Ishikawa (cell line): ENCODE data around the gene COL26A1.
A peak's percentile ranks its signal among the peaks of the same experiment; 100 is the strongest.

Source experiments
- CEBPB ChIP-seq: IDR thresholded peaks from 2 replicates; pipeline ENCODE4 v1.6.1; 2012
- CREB1 ChIP-seq: IDR thresholded peaks from 2 replicates; pipeline ENCODE4 v1.6.1; 2012; ENCODE audit warnings: low read depth
- EP300 ChIP-seq: IDR thresholded peaks from 2 replicates; pipeline ENCODE4 v1.6.1; 2012; ENCODE audit warnings: borderline replicate concordance
- FOXM1 ChIP-seq: IDR thresholded peaks from 2 replicates; pipeline ENCODE4 v1.6.1; 2012; ENCODE audit warnings: low read depth, borderline replicate concordance
- NFIC ChIP-seq: IDR thresholded peaks from 2 replicates; pipeline ENCODE4 v1.6.1; 2012
- RAD21 ChIP-seq: IDR thresholded peaks from 2 replicates; pipeline ENCODE4 v1.6.1; 2012; ENCODE audit warnings: low read depth
- TAF1 ChIP-seq: IDR thresholded peaks from 2 replicates; pipeline ENCODE4 v1.6.1; 2012; ENCODE audit warnings: low read depth, mild to moderate bottlenecking
- TEAD4 ChIP-seq: IDR thresholded peaks from 2 replicates; pipeline ENCODE4 v1.6.1; 2012
- YY1 ChIP-seq: IDR thresholded peaks from 2 replicates; pipeline ENCODE4 v1.6.1; 2012; ENCODE audit warnings: low read depth
- ZBTB7A ChIP-seq: IDR thresholded peaks from 2 replicates; pipeline ENCODE4 v1.6.1; 2012; ENCODE audit warnings: low read depth
- TF ChIP-seq, protein P1 (sequence below): IDR thresholded peaks from 2 replicates; pipeline ENCODE4 v1.6.1; 2012
- TF ChIP-seq, protein P2 (sequence below): IDR thresholded peaks from 2 replicates; pipeline ENCODE4 v1.6.1; 2012; ENCODE audit warnings: low read depth, mild to moderate bottlenecking
- TF ChIP-seq, protein P3 (sequence below): IDR thresholded peaks from 2 replicates; pipeline ENCODE4 v1.6.1; 2012

DNA sequence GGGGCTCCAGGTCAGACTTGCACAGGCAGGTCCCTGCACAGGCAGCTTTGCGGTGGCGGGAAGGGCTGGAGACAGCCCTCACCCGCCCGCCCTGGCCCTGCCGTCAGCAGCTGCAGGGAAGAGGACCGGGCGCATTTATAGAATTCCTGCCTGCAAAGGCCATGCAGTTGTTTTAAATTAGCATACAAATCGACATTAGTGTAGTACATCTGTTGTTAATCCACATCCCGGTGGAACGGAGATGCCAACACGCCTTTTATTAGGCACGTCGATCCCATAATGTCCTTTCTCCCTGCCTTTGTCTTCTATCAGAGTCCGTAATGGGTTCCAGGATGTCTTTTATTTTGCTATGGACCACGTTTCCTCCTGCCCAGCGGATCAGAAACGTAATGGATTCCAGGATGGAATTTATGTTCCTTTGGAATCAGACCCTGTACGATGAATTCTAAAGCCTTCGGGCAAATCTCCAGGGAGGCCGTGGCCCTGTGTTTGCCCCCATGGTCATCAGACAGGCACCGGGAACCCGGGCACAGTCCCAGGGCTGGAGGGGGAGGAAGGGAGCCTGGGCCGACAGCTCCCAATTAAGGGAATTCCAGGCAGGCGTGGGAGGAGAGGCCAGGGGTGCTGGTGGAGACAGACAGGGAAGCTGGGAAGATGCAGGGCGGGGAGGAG lies 123.9 kb downstream of the COL26A1 start:
- TF ChIP-seq TAF1 (no peak), ZBTB7A (no peak), TEAD4 (0 out of 2 replicates have a peak, but pooled peaks have one; percentile 16), EP300 (peak; percentile 11; the same call in 1 of the 2 replicates), RAD21 (no peak), CREB1 (no peak), NFIC (no peak), YY1 (no peak), FOXM1 (no peak), CEBPB (no peak)
- TF ChIP-seq, protein P1, sequence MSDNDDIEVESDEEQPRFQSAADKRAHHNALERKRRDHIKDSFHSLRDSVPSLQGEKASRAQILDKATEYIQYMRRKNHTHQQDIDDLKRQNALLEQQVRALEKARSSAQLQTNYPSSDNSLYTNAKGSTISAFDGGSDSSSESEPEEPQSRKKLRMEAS = no peak
- TF ChIP-seq, protein P2, sequence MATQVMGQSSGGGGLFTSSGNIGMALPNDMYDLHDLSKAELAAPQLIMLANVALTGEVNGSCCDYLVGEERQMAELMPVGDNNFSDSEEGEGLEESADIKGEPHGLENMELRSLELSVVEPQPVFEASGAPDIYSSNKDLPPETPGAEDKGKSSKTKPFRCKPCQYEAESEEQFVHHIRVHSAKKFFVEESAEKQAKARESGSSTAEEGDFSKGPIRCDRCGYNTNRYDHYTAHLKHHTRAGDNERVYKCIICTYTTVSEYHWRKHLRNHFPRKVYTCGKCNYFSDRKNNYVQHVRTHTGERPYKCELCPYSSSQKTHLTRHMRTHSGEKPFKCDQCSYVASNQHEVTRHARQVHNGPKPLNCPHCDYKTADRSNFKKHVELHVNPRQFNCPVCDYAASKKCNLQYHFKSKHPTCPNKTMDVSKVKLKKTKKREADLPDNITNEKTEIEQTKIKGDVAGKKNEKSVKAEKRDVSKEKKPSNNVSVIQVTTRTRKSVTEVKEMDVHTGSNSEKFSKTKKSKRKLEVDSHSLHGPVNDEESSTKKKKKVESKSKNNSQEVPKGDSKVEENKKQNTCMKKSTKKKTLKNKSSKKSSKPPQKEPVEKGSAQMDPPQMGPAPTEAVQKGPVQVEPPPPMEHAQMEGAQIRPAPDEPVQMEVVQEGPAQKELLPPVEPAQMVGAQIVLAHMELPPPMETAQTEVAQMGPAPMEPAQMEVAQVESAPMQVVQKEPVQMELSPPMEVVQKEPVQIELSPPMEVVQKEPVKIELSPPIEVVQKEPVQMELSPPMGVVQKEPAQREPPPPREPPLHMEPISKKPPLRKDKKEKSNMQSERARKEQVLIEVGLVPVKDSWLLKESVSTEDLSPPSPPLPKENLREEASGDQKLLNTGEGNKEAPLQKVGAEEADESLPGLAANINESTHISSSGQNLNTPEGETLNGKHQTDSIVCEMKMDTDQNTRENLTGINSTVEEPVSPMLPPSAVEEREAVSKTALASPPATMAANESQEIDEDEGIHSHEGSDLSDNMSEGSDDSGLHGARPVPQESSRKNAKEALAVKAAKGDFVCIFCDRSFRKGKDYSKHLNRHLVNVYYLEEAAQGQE = no peak
- TF ChIP-seq, protein P3, sequence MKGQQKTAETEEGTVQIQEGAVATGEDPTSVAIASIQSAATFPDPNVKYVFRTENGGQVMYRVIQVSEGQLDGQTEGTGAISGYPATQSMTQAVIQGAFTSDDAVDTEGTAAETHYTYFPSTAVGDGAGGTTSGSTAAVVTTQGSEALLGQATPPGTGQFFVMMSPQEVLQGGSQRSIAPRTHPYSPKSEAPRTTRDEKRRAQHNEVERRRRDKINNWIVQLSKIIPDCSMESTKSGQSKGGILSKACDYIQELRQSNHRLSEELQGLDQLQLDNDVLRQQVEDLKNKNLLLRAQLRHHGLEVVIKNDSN = no peak
